Testis (tissue), 3 donors: Measurements from ENCODE around the gene DMPK. TPM values are rescaled to one million over a fixed set of nuclear protein-coding genes. Genes with fewer than 3 reads are reported as not detected.
A peak's percentile ranks its signal among the peaks of the same experiment; 100 is the strongest.

Source experiments
- DNase-seq: peaks from one replicate; pipeline ENCODE4 v3.0.0-alpha.2; 2019
- H3K27ac ChIP-seq, 2 donors: fragments of 200-600 bp; sonication (generic); one replicate each; pipeline ENCODE4 v1.5.1; 2019
- H3K27me3 ChIP-seq: fragments of 200-600 bp; sonication (generic); one replicate; pipeline ENCODE4 v1.5.1; 2019
- H3K36me3 ChIP-seq: fragments of 200-600 bp; sonication (generic); one replicate; pipeline ENCODE4 v1.5.1; 2017; ENCODE audit warnings: low read depth; ENCODE audit errors: missing control alignments
- H3K4me1 ChIP-seq: fragments of 200-600 bp; sonication (generic); one replicate; pipeline ENCODE4 v1.5.1; 2019
- H3K4me3 ChIP-seq, 2 donors: fragments of 200-600 bp; sonication (generic); one replicate each; pipeline ENCODE4 v1.5.1; 2017 to 2019
- H3K9me3 ChIP-seq: fragments of 200-600 bp; sonication (generic); one replicate; pipeline ENCODE4 v1.5.1; 2017
- POLR2A ChIP-seq: fragments of 450-650 bp; IDR thresholded peaks from one replicate; pipeline ENCODE4 v1.6.1; 2017; ENCODE audit warnings: antibody characterized with exemption, mild to moderate bottlenecking, moderate library complexity
- WGBS, 2 donors: methylation state at CpG; one replicate each; pipeline ENCODE4 v1.1.5; 2018; 5-methylcytosine and 5-hydroxymethylcytosine counted together
- intact Hi-C: fragments of 100-400 bp; cut with DNase I; formaldehyde crosslinking; loops from one replicate; pipeline ENCODE4 v1.15.1; 2023; ENCODE audit warnings: low total_unique reads
- polyA plus RNA-seq: library from polyadenylated mRNA; stranded (reverse); fragments of 350-450 nt; fragmentation: Illumina TruSeq; extraction: RNeasy Lipid Tissue Mini Kit (QIAGEN cat#74804); gene quantifications from one replicate; pipeline ENCODE4 v1.2.3, GENCODE V29; 2014; ENCODE audit warnings: low read depth, low replicate concordance; ENCODE audit not compliant: insufficient read depth
- total RNA-seq, 2 donors: library from RNA; depleted of rRNA; stranded (reverse); fragments of >200 nt; gene quantifications; one replicate each; pipeline ENCODE4 v1.2.3, GENCODE V29; 2016
- TF ChIP-seq, protein P1 (sequence below), 3 experiments: fragments of 450-650 bp in 2 of 3; fragments of 200-600 bp in 1 of 3; sonication (generic) in 1 of 3; IDR thresholded peaks; one replicate each; pipeline ENCODE4 v1.5.1; 2016 to 2019; ENCODE audit warnings: antibody characterized with exemption in 3 of 3, mild to moderate bottlenecking in 2 of 3, moderate library complexity in 1 of 3

Gene DMPK
- total and polyA plus RNA-seq, 3 donors from 2014 or later = 42.6 to 68.8 (median 66.2) TPM

- Histone ChIP-seq H3K27ac (peak overlapping the region; percentile 7 to 13), H3K27me3 (no peaks in the 10 kb centered on the region), H3K4me1 (peaks cover 34% of the 10 kb centered on the region), H3K4me3 (no peak overlapping the region), H3K9me3 (no peaks in the 10 kb centered on the region), H3K36me3 (no peaks in the 10 kb centered on the region)
- no peak for DNase-seq
- 31 to 41% methylated on average over 6 to 27 of the region's 27 CpGs for WGBS, 2 donors
- TF ChIP-seq, protein P1, sequence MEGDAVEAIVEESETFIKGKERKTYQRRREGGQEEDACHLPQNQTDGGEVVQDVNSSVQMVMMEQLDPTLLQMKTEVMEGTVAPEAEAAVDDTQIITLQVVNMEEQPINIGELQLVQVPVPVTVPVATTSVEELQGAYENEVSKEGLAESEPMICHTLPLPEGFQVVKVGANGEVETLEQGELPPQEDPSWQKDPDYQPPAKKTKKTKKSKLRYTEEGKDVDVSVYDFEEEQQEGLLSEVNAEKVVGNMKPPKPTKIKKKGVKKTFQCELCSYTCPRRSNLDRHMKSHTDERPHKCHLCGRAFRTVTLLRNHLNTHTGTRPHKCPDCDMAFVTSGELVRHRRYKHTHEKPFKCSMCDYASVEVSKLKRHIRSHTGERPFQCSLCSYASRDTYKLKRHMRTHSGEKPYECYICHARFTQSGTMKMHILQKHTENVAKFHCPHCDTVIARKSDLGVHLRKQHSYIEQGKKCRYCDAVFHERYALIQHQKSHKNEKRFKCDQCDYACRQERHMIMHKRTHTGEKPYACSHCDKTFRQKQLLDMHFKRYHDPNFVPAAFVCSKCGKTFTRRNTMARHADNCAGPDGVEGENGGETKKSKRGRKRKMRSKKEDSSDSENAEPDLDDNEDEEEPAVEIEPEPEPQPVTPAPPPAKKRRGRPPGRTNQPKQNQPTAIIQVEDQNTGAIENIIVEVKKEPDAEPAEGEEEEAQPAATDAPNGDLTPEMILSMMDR (IDR thresholded peaks at IDR 0.05) = no peak
- no peak for TF ChIP-seq POLR2A
- intact Hi-C loops = no loop called here
Measured at GRCh38 chr19:45763691-45764294, 18.5 kb downstream of the DMPK start.

- intact Hi-C loops = no loop called here
- Histone ChIP-seq H3K4me3 (no peak overlapping the region), H3K4me1 (peaks cover 34% of the 10 kb centered on the region), H3K27me3 (no peaks in the 10 kb centered on the region), H3K9me3 (no peaks in the 10 kb centered on the region), H3K36me3 (no peaks in the 10 kb centered on the region), H3K27ac (no peak overlapping the region)
- DNase-seq = no peak
- TF ChIP-seq, protein P1 (IDR thresholded peaks at IDR 0.05) = no peak
- no peak for TF ChIP-seq POLR2A
- WGBS, 2 donors = 89 to 92% methylated on average over 9 to 15 of the region's 15 CpGs
Measured at GRCh38 chr19:45762870-45763631, 19.2 kb downstream of the DMPK start.

- no peak for DNase-seq
- Histone ChIP-seq H3K27ac (no peak overlapping the region), H3K4me3 (no peak overlapping the region), H3K4me1 (peaks cover 30% of the 10 kb centered on the region), H3K9me3 (no peaks in the 10 kb centered on the region), H3K27me3 (no peaks in the 10 kb centered on the region), H3K36me3 (no peaks in the 10 kb centered on the region)
- 93 to 97% methylated on average over 11 to 17 of the region's 17 CpGs for WGBS, 2 donors
- TF ChIP-seq, protein P1 (IDR thresholded peaks at IDR 0.05) = no peak
- no peak for TF ChIP-seq POLR2A
- intact Hi-C loops = no loop called here
Measured at GRCh38 chr19:45761714-45762113, 20.6 kb downstream of the DMPK start.

- 81 to 90% methylated on average over 4 to 9 of the region's 9 CpGs for WGBS, 2 donors
Measured at GRCh38 chr19:45758921-45759320, 23.4 kb downstream of the DMPK start.

More at GRCh38 chr19:45758921-45759320, 23.4 kb downstream of the DMPK start:
- no peak for DNase-seq
- Histone ChIP-seq H3K4me1 (peaks cover 6% of the 10 kb centered on the region), H3K9me3 (no peaks in the 10 kb centered on the region), H3K27me3 (no peaks in the 10 kb centered on the region), H3K4me3 (no peak overlapping the region), H3K27ac (no peak overlapping the region), H3K36me3 (no peaks in the 10 kb centered on the region)
- intact Hi-C loops = no loop called here
- no peak for TF ChIP-seq POLR2A
- TF ChIP-seq, protein P1 (IDR thresholded peaks at IDR 0.05) = no peak
